Hepatocyte (in vitro differentiated cells): Measurements from ENCODE around the gene ACP5. TPM values are rescaled to one million over a fixed set of nuclear protein-coding genes. Genes with fewer than 3 reads are reported as not detected.
A peak's percentile ranks its signal among the peaks of the same experiment; 100 is the strongest.

ENCODE experiments used
- DNase-seq: peaks from one replicate; pipeline ENCODE4 v3.0.0-alpha.2; 2016; ENCODE audit warnings: low spot score
- H2AFZ ChIP-seq: fragments of 200-600 bp; sonication (generic); 2 replicates; pipeline ENCODE4 v1.6.0; 2016; ENCODE audit warnings: antibody characterized with exemption, mild to moderate bottlenecking
- H3K27ac ChIP-seq: fragments of 200-600 bp; sonication (generic); 2 replicates; pipeline ENCODE4 v1.5.1; 2016; ENCODE audit warnings: mild to moderate bottlenecking
- H3K27me3 ChIP-seq: fragments of 200-600 bp; sonication (generic); 2 replicates; pipeline ENCODE4 v1.6.1; 2016
- H3K36me3 ChIP-seq: fragments of 200-600 bp; sonication (generic); replicated peaks from 2 replicates; pipeline ENCODE4 v1.5.1; 2016; ENCODE audit warnings: low read depth; ENCODE audit not compliant: insufficient read depth
- H3K4me1 ChIP-seq: fragments of 200-600 bp; sonication (generic); 2 replicates; pipeline ENCODE4 v1.5.1; 2016; ENCODE audit warnings: mild to moderate bottlenecking, moderate library complexity; ENCODE audit not compliant: insufficient read depth
- H3K4me2 ChIP-seq: fragments of 200-600 bp; sonication (generic); 2 replicates; pipeline ENCODE4 v1.6.0; 2016
- H3K4me3 ChIP-seq: fragments of 200-600 bp; sonication (generic); 2 replicates; pipeline ENCODE4 v1.5.1; 2016; ENCODE audit warnings: mild to moderate bottlenecking
- H3K79me2 ChIP-seq: fragments of 200-600 bp; sonication (generic); 2 replicates; pipeline ENCODE4 v1.6.0; 2017; ENCODE audit warnings: mild to moderate bottlenecking
- H3K9me2 ChIP-seq: fragments of 200-600 bp; sonication (generic); replicated peaks from 2 replicates; pipeline ENCODE4 v1.6.0; 2017; ENCODE audit warnings: mild to moderate bottlenecking; ENCODE audit not compliant: insufficient read depth
- H3K9me3 ChIP-seq: fragments of 200-600 bp; sonication (generic); 2 replicates; pipeline ENCODE4 v1.5.1; 2016; ENCODE audit warnings: low read depth, mild to moderate bottlenecking
- H4K20me1 ChIP-seq: fragments of 200-600 bp; sonication (generic); 2 replicates; pipeline ENCODE4 v1.6.0; 2016; ENCODE audit warnings: mild to moderate bottlenecking; ENCODE audit not compliant: insufficient read depth, poor library complexity, severe bottlenecking
- CTCF ChIP-seq: fragments of 200-600 bp; sonication (generic); IDR thresholded peaks from 2 replicates; pipeline ENCODE4 v1.5.1; 2016; ENCODE audit warnings: antibody characterized with exemption, mild to moderate bottlenecking; ENCODE audit not compliant: poor library complexity
- EZH2 ChIP-seq: fragments of 200-600 bp; sonication (generic); IDR thresholded peaks from 2 replicates; pipeline ENCODE4 v1.6.1; 2016; ENCODE audit warnings: antibody characterized with exemption, mild to moderate bottlenecking, borderline replicate concordance
- EZH2phosphoT487 ChIP-seq: fragments of 200-600 bp; sonication (generic); IDR thresholded peaks from one replicate; pipeline ENCODE4 v1.6.1; 2018; ENCODE audit warnings: antibody characterized with exemption, mild to moderate bottlenecking, low read depth, moderate library complexity; ENCODE audit not compliant: unreplicated experiment, severe bottlenecking
- WGBS: methylation state at CpG from one replicate; pipeline ENCODE4 v1.1.6; 2016; ENCODE audit warnings: low lambda C conversion rate; ENCODE audit errors: missing lambda C conversion rate; 5-methylcytosine and 5-hydroxymethylcytosine counted together
- polyA plus RNA-seq: library from polyadenylated mRNA; unstranded; fragments of >200 nt; fragmentation: Nextera tagmentation; extraction: Ambion mirVana; gene quantifications from 2 replicates; pipeline ENCODE4 v1.2.1, GENCODE V29; 2016
- total RNA-seq: library from RNA; depleted of rRNA; stranded (reverse); fragments of >200 nt; gene quantifications from 2 replicates; pipeline ENCODE4 v1.2.3, GENCODE V29; 2014

The ACP5 gene
- total and polyA plus RNA-seq, 2 experiments from 2014 or later, result 7.2 to 18.1 TPM

- peaks cover 7% of the 10 kb centered on the region for H3K4me1 ChIP-seq
- no peaks in the 10 kb centered on the region for H3K27me3 ChIP-seq
- peak; percentile 73 for DNase-seq
- 22% methylated on average over 9 of the region's 9 CpGs for WGBS
- H3K36me3 ChIP-seq, result no peaks in the 10 kb centered on the region
- H4K20me1 ChIP-seq, result no peaks in the 10 kb centered on the region
- no peak overlapping the region for H3K4me3 ChIP-seq
- TF ChIP-seq EZH2 (no peak), EZH2phosphoT487 (no peak), CTCF (peak; percentile 17)
- H3K9me2 ChIP-seq, result no peaks in the 10 kb centered on the region
- H2AFZ ChIP-seq, result no peak overlapping the region
- H3K9me3 ChIP-seq, result no peaks in the 10 kb centered on the region
- peaks cover 19% of the 10 kb centered on the region for H3K79me2 ChIP-seq
- no peak overlapping the region for H3K27ac ChIP-seq
- H3K4me2 ChIP-seq, result no peak overlapping the region
Observed at GRCh38 chr19:11530432-11530831, 47.0 kb downstream of the ACP5 start.

GRCh38 chr19:11528551-11529341, 48.7 kb downstream of the ACP5 start, which contains the start of gene ECSIT:
ECSIT (minus strand) TSS chr19:11529134; CDS start chr19:11519170, 9,964 bp downstream.
- H4K20me1 ChIP-seq, result no peaks in the 10 kb centered on the region
- TF ChIP-seq CTCF (no peak), EZH2phosphoT487 (no peak), EZH2 (no peak)
- peak within 1 kb of the TSS; percentile 88 for H3K4me2 ChIP-seq
- no peaks in the 10 kb centered on the region for H3K27me3 ChIP-seq
- no peaks in the 10 kb centered on the region for H3K36me3 ChIP-seq
- peak; percentile 98 for DNase-seq
- peak within 1 kb of the TSS; percentile 84 for H3K27ac ChIP-seq
- peak within 1 kb of the TSS; percentile 55 for H2AFZ ChIP-seq
- H3K9me3 ChIP-seq, result no peaks in the 10 kb centered on the region
- no peaks in the 10 kb centered on the region for H3K9me2 ChIP-seq
- under 1% methylated on average over 47 of the region's 47 CpGs for WGBS
- peaks cover 24% of the 10 kb centered on the region for H3K79me2 ChIP-seq
- peak within 1 kb of the TSS; percentile 48 for H3K4me3 ChIP-seq
- peaks cover 6% of the 10 kb centered on the region for H3K4me1 ChIP-seq

Other genes starting within 250 kb of the ACP5 start
- 63.7 and 71.6 TPM in 2 replicates for gene RAB3D, start 238.0 kb downstream of the ACP5 start, total RNA-seq
- gene RAB3D, start 238.0 kb downstream of the ACP5 start, polyA plus RNA-seq, result 27.3 and 32.6 TPM in 2 replicates
- 188 TPM in 2 replicates for gene TMEM205, start 231.4 kb downstream of the ACP5 start, total RNA-seq
- gene TMEM205, start 231.4 kb downstream of the ACP5 start, polyA plus RNA-seq, result 199 and 212 TPM in 2 replicates
- gene CCDC159, start 231.1 kb downstream of the ACP5 start, total RNA-seq, result 10.1 and 14.6 TPM in 2 replicates
- gene CCDC159, start 231.1 kb downstream of the ACP5 start, polyA plus RNA-seq, result 27.1 and 46.3 TPM in 2 replicates
- gene PLPPR2, start 222.2 kb downstream of the ACP5 start, total RNA-seq, result 10.9 and 25.9 TPM in 2 replicates
- gene PLPPR2, start 222.2 kb downstream of the ACP5 start, polyA plus RNA-seq, result 41.7 and 47.0 TPM in 2 replicates
- gene SWSAP1, start 203.0 kb downstream of the ACP5 start, total RNA-seq, result 2.2 and 3.1 TPM in 2 replicates
- 4.0 and 4.9 TPM in 2 replicates for gene SWSAP1, start 203.0 kb downstream of the ACP5 start, polyA plus RNA-seq
- gene EPOR, start 193.3 kb downstream of the ACP5 start, total RNA-seq, result 16.6 and 20.9 TPM in 2 replicates
- gene EPOR, start 193.3 kb downstream of the ACP5 start, polyA plus RNA-seq, result 34.2 and 46.8 TPM in 2 replicates
- gene RGL3, start 158.3 kb downstream of the ACP5 start, total RNA-seq, result 20.6 and 27.6 TPM in 2 replicates
- gene RGL3, start 158.3 kb downstream of the ACP5 start, polyA plus RNA-seq, result 55.6 and 94.8 TPM in 2 replicates
- gene ODAD3, start 142.5 kb downstream of the ACP5 start, total RNA-seq, result 0.08 and 1.3 TPM in 2 replicates
- 1.4 and 1.9 TPM in 2 replicates for gene ODAD3, start 142.5 kb downstream of the ACP5 start, polyA plus RNA-seq
- gene PRKCSH, start 142.0 kb downstream of the ACP5 start, total RNA-seq, result 60.0 and 85.1 TPM in 2 replicates
- gene PRKCSH, start 142.0 kb downstream of the ACP5 start, polyA plus RNA-seq, result 245 and 251 TPM in 2 replicates
- gene ELAVL3, start 96.6 kb downstream of the ACP5 start, total RNA-seq, result 0.30 TPM in 1 of 2 replicates, not detected in the other
- 0.11 and 0.18 TPM in 2 replicates for gene ELAVL3, start 96.6 kb downstream of the ACP5 start, polyA plus RNA-seq
- gene ZNF653, start 71.8 kb downstream of the ACP5 start, total RNA-seq, result 8.4 and 9.5 TPM in 2 replicates
- gene ZNF653, start 71.8 kb downstream of the ACP5 start, polyA plus RNA-seq, result 9.6 and 10.2 TPM in 2 replicates
- 32.5 and 36.3 TPM in 2 replicates for gene ECSIT, start 48.5 kb downstream of the ACP5 start, total RNA-seq
- gene ECSIT, start 48.5 kb downstream of the ACP5 start, polyA plus RNA-seq, result 23.2 and 26.3 TPM in 2 replicates
- 12.1 and 20.1 TPM in 2 replicates for gene CNN1, start 38.8 kb downstream of the ACP5 start, total RNA-seq
- gene CNN1, start 38.8 kb downstream of the ACP5 start, polyA plus RNA-seq, result 12.6 and 12.9 TPM in 2 replicates
- gene ELOF1, start 18.4 kb downstream of the ACP5 start, total RNA-seq, result 28.1 and 30.3 TPM in 2 replicates
- gene ELOF1, start 18.4 kb downstream of the ACP5 start, polyA plus RNA-seq, result 72.6 and 81.1 TPM in 2 replicates
- gene ZNF627, start 19.8 kb upstream of the ACP5 start, total RNA-seq, result 20.7 and 21.2 TPM in 2 replicates
- 7.8 and 12.5 TPM in 2 replicates for gene ZNF627, start 19.8 kb upstream of the ACP5 start, polyA plus RNA-seq
- gene ZNF823, start 161.3 kb upstream of the ACP5 start, total RNA-seq, result 10.4 and 13.9 TPM in 2 replicates
- 3.4 and 3.8 TPM in 2 replicates for gene ZNF823, start 161.3 kb upstream of the ACP5 start, polyA plus RNA-seq
- 6.2 and 6.7 TPM in 2 replicates for gene ZNF441, start 189.4 kb upstream of the ACP5 start, total RNA-seq
- 2.9 and 6.4 TPM in 2 replicates for gene ZNF441, start 189.4 kb upstream of the ACP5 start, polyA plus RNA-seq
- 2.9 and 4.8 TPM in 2 replicates for gene ZNF491, start 220.9 kb upstream of the ACP5 start, total RNA-seq
- gene ZNF491, start 220.9 kb upstream of the ACP5 start, polyA plus RNA-seq, result 0.95 and 2.0 TPM in 2 replicates
- gene ZNF440, start 236.6 kb upstream of the ACP5 start, total RNA-seq, result 13.6 and 17.0 TPM in 2 replicates
- gene ZNF440, start 236.6 kb upstream of the ACP5 start, polyA plus RNA-seq, result 1.9 and 3.0 TPM in 2 replicates